ENCODE measurements around the gene RNF121.

RNF121 gene

GRCh38 chr11:71991494-71991893 is 62.6 kb downstream of the RNF121 start:
- no peak for DNase-seq

DNA sequence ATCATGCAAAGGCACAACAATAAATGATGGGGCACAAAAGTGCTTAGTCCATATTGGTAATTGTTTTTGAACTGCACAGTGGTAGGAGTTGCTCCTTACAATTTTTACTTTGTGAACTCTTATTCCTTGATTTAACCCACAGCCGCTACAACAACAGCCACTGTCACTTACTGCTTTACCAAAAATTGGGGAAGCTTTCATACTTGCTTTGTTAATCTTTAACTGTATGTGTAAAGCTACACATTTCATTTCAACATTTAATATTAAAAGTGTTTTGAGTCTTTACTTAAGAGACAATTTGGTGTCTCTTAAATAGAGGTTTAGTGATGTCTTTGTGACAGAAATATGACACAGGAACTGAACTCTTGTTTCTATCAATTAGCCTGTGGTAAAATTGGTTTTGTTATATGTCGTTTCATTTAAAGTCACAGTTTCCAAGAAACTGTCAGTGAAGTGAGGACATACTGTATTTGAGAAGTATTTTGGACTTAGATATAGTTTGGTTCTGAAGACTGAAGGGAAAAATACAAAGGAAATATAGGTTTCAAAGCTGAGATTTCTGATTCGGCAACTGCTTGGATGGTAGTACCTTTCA is 63.4 kb downstream of the RNF121 start:
- no peak for DNase-seq

GRCh38 chr11:71994786-71995185 is 65.9 kb downstream of the RNF121 start:
- DNase-seq = no peak

DNA sequence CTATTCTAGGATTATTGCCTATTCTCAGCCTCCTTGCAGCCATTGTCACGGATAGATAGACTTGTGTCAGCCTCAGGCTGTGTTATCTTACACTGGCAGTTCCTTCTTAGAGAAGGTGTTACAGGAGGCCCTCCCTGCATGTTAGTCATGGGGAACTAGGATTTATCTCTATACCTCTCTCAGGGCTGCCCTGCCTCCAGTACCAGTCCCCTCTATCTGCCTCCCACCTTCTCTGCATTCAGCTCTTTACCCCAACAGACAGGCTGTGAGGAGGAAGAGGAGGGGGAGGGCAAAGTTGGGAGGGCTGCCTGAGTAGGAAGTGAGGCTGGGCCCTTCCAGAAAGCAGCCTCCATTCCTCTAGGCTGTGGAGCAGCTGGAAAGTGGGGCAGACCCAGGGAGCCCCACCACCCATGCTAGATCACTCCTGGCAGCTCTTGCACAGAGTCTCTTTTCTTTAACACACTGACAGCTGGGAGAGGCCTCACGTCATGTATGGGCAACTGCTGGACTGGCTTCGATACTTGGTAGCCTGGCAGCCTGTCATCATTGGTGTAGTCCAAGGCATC is 67.0 kb downstream of the RNF121 start:
- peak in 1 of 2 experiments; percentile 31 for DNase-seq

DNA sequence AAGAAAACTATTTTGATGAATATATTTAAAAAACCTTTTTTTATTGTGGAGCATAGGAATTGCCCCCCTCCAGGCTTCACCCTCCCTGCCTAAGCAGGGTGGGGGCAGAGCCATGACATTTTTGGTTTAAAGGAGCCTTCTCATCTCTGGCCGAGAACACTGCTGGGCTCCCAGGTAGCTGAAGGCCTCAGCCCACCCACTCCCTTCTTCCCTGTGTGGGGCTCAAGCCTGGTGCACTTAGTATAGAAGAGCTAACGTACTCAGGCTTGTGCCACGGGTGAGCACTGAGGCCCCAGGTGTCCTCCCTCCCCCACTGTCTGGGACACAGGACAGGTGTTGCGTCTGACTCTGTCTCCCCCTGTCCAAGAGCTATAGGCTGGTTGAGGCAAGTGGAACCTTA is 67.7 kb downstream of the RNF121 start:
- DNase-seq = no peak

DNA sequence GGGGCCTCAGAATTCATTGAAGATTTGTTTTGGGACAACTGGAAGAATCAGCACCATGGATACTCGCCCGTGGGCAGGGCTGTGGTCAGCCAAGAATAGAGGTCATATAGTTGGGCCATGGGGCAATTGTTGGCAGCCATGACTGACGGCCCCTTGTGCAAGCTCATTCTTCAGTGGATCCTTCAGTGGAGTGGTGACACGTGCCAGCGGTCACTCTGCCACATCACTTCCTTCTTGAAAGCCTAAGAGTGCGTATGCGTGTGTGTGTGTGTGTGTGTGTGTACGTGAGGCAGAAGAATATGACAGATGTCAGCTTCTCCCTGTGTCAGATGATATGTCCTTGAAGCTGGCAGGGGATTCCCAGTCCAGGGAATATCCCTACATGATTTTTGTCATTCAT is 68.1 kb downstream of the RNF121 start:
- DNase-seq = no peak

GRCh38 chr11:71997594-71997993 is 68.7 kb downstream of the RNF121 start:
- no peak for DNase-seq

GRCh38 chr11:71998061-71998460 is 69.2 kb downstream of the RNF121 start:
- DNase-seq = no peak

- DNase-seq = no peak
Observed at GRCh38 chr11:71998649-71999310, 69.9 kb downstream of the RNF121 start, which contains the start of gene IL18BP. IL18BP (plus strand) TSS chr11:71998909; CDS start chr11:71999985, 1,076 bp downstream.

- no peak for DNase-seq
Observed at GRCh38 chr11:71999362-71999761, 70.5 kb downstream of the RNF121 start.

DNA sequence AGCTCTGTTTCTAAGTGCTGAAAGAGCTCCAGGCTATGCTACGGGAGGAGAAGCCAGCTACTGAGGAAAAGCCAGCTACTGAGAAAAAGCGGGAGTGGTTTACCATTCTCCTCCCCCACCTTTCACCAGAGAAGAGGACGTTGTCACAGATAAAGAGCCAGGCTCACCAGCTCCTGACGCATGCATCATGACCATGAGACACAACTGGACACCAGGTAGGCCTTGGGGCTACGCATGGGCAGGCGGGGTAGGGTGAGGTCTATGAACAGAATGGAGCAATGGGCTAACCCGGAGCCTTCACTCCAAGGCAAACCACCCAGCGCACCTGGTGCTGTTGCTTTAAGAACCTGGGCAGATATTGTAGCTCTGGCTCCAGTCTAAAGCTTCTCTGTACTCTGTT is 71.0 kb downstream of the RNF121 start:
- DNase-seq = no peak

GRCh38 chr11:72000202-72000867 is 71.5 kb downstream of the RNF121 start:
- no peak for DNase-seq

- no peak for DNase-seq
Observed at GRCh38 chr11:72001285-72001684, 72.4 kb downstream of the RNF121 start.

DNA sequence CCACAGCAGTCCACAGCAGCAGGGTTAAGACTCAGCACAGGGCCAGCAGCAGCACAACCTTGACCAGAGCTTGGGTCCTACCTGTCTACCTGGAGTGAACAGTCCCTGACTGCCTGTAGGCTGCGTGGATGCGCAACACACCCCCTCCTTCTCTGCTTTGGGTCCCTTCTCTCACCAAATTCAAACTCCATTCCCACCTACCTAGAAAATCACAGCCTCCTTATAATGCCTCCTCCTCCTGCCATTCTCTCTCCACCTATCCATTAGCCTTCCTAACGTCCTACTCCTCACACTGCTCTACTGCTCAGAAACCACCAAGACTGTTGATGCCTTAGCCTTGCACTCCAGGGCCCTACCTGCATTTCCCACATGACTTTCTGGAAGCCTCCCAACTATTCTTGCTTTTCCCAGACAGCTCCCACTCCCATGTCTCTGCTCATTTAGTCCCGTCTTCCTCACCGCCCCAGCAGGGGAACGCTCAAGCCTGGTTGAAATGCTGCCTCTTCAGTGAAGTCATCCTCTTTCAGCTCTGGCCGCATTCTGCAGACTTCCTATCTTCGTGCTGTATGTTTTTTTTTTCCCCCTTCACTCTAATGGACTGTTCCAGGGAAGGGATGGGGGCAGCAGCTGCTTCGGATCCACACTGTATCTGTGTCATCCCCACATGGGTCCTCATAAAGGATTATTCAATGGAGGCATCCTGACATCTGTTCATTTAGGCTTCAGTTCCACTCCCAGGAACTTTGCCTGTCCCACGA is 73.2 kb downstream of the RNF121 start:
- no peak for DNase-seq

GRCh38 chr11:72002841-72003775 is 74.3 kb downstream of the RNF121 start:
- no peak for DNase-seq

DNA sequence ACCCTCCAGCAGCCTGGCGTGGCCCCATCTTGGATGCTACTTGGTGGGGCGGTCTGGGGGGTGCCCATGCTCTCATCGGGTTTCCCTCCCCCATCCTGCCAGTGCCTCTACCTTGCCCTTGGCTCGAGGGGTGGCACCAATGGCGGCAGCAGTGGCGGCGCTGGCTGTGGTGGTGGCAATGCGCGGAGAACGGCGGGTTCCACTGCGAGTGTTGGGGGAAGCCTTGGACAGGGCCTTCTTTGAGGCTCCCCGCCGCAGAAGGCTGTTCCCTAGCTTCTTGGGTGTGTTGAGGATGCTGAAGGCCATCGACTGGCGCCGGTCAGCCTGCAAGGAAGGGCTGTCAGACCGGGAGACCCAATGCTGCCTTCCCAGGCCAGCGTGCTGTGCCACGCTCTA is 74.9 kb downstream of the RNF121 start:
- DNase-seq = no peak

- DNase-seq = no peak
Observed at GRCh38 chr11:72004515-72005346, 75.9 kb downstream of the RNF121 start.

DNA sequence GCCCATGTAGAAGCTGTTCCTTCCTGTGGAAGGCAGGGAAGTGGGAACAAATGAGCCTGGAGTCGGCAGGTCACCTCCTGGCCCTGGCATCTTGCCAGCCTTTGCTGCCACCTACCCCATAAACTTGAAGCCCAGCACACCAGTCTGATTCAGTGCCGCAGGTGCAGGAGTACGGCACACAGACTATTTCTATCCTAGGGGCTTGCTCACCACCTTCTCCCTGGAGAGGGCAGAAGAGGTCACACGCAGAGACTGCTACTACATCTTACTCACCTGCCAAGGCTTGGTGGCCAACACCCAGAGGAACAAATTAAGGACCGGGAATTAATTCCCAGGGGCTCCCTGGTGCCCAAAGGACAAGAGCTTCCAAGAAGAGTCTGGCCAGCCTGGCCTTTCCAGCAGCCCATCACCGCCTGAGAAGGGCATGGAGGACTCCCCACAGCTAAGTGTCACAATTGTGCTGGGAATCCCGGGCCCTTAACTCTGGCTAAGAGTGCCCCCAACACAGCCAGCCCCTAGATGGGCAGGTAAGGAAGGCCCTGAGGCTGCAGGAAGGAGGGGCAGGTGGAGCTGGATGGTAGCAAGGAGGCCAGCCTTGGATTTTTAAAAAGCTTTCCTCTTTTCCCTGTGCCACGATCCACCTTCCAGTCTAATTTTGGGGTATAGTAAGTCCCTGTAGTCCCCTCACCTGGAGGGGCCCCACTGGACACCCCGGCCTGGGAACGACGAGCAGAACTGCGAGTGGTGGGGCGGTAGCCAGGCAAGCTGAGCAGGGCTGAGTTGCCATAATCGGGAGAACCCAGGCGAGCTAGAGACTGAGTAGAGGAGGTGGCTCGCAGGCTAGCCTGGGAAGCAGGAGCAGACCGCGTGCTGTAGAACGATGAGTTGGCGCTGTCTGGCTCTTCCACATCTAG is 76.8 kb downstream of the RNF121 start:
- no peak for DNase-seq

DNA sequence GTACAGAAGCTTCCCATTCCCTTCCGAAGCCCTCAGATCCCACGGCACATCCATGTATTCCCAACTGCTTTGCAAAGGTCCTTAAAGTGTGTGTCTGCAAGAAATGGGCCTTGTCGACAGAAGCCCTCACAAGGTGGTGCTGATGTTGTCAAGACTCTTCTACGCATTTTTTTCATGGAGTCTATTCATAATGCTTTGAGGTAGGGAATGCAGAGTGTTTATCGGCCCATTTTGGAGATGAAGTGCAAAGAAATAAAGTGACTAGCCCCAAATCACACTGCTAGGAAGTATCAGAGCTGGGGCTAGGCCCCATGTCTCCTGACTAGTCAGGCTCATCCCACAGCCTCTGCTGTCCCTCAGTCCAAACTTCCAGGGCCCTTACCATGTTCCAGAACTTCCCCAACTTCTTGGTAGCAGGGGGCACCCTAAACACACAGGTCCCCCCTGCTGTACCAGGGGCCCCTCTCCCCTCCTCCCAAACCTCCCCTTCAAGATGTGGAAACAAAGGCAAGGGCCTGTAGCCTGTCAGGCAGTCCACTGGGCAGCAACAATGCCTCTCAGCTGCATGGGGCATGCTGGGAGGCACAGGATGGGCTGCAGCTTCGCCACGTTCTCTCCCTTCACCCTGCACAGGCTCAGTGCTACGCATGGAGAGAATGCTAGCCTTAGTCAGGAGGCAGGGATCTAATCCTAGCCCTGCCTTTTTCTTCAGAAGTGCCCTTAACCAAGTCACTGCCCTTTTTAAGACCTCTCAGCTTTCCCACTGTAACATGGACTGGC is 77.7 kb downstream of the RNF121 start:
- no peak for DNase-seq
